Transverse colon (tissue), 4 donors: ENCODE data around the gene CSNK2B. TPM values are rescaled to one million over a fixed set of nuclear protein-coding genes. Genes with fewer than 3 reads are reported as not detected.

ENCODE experiments used
- DNase-seq: peaks from one replicate; pipeline ENCODE4 v3.0.0-alpha.2; 2019
- H3K27ac ChIP-seq, 4 donors: fragments of 200-600 bp; sonication (generic); 2 replicates each; pipeline ENCODE4 v1.5.1; 2016 to 2018; ENCODE audit warnings: inconsistent platforms in 4 of 4
- H3K27me3 ChIP-seq: fragments of 200-600 bp; sonication (generic); 2 replicates; pipeline ENCODE4 v1.5.1; 2017; ENCODE audit warnings: inconsistent platforms
- H3K36me3 ChIP-seq, 4 donors: fragments of 200-600 bp; sonication (generic); 2 replicates each; pipeline ENCODE4 v1.5.1; 2017 to 2019; ENCODE audit warnings: inconsistent platforms in 4 of 4
- H3K4me1 ChIP-seq, 4 donors: fragments of 200-600 bp; sonication (generic); 2 replicates each; pipeline ENCODE4 v1.5.1; 2017 to 2020; ENCODE audit warnings: inconsistent platforms in 4 of 4
- H3K4me3 ChIP-seq, 4 donors: fragments of 200-600 bp; sonication (generic); 1 replicate in 1 of 4; 2 replicates in 3 of 4; pipeline versions ENCODE4 v1.5.1 to v1.6.1; 2017 to 2019; ENCODE audit warnings: inconsistent platforms in 4 of 4
- H3K9me3 ChIP-seq, 2 donors: fragments of 200-600 bp; sonication (generic); 2 replicates each; pipeline ENCODE4 v1.5.1; 2017 to 2019; ENCODE audit warnings: inconsistent platforms in 2 of 2
- CTCF ChIP-seq, 5 experiments: fragments of 200-600 bp in 3 of 5; fragments of 450-650 bp in 2 of 5; sonication (generic) in 3 of 5; IDR thresholded peaks; 1 replicate in 2 of 5; 2 replicates in 3 of 5; pipeline ENCODE4 v1.5.1; 2016 to 2017; ENCODE audit warnings: antibody characterized with exemption in 5 of 5, inconsistent platforms in 3 of 5, mild to moderate bottlenecking in 2 of 5, moderate library complexity in 1 of 5
- EP300 ChIP-seq: sonication (generic); formaldehyde crosslinking; IDR thresholded peaks from one replicate; pipeline ENCODE4 v1.6.1; 2017; ENCODE audit warnings: antibody characterized with exemption, low read depth
- POLR2A ChIP-seq: fragments of 450-650 bp; IDR thresholded peaks from one replicate; pipeline ENCODE4 v1.6.1; 2016; ENCODE audit warnings: antibody characterized with exemption, mild to moderate bottlenecking, moderate library complexity
- POLR2AphosphoS5 ChIP-seq, 3 donors: sonication (generic); formaldehyde crosslinking; IDR thresholded peaks; one replicate each; pipeline ENCODE4 v1.6.1; 2016; ENCODE audit warnings: antibody characterized with exemption in 3 of 3
- WGBS, 2 donors: methylation state at CpG; one replicate each; pipeline ENCODE4 v1.1.5; 2018; ENCODE audit warnings: low coverage in 1 of 2; 5-methylcytosine and 5-hydroxymethylcytosine counted together
- in situ Hi-C, 4 donors: fragments of 200-750 bp; cut with MboI; loops; one replicate each; pipeline versions ENCODE4 v1.15.0 to v1.15.1; 2017; ENCODE audit warnings: low sequenced_read_pairs in 3 of 4, low pct_ligation_motif_present in 1 of 4, low pct_unique_long_range_greater_than_20kb in 1 of 4
- intact Hi-C: fragments of 100-400 bp; cut with DNase I; formaldehyde crosslinking; loops from one replicate; pipeline ENCODE4 v1.15.1; 2023; ENCODE audit warnings: low total_unique reads
- total RNA-seq, 4 donors: library from RNA; depleted of rRNA; stranded (reverse); fragments of >200 nt; gene quantifications; one replicate each; pipeline ENCODE4 v1.1.0, GENCODE V29; 2016

CSNK2B gene
- total RNA-seq, 4 donors from 2014 or later: 182 to 231 (median 210) TPM

- DNase-seq: no peak
- no peaks in the 10 kb centered on the region for H3K9me3 ChIP-seq
- H3K4me3 ChIP-seq: peak overlapping the region; percentile 43 to 96 (median 84)
- H3K36me3 ChIP-seq: peaks cover 0 to 20% (median 6%) of the 10 kb centered on the region in 4 donors
- TF ChIP-seq POLR2A (no peak), EP300 (no peak), POLR2AphosphoS5 (IDR thresholded peaks at IDR 0.05) (no peak), CTCF (IDR thresholded peaks at IDR 0.05) (no peak)
- WGBS, 2 donors: 69 to 93% methylated on average over 3 to 9 of the region's 9 CpGs
- peaks cover 35 to 71% (median 45%) of the 10 kb centered on the region in 4 donors for H3K4me1 ChIP-seq
- H3K27me3 ChIP-seq: no peaks in the 10 kb centered on the region
- intact Hi-C loops: no loop called here
- in situ Hi-C loops: no loop called here
- H3K27ac ChIP-seq: peak overlapping the region; percentile 93 to 99 (median 98)
These were observed 2.5 kb upstream of the CSNK2B start for GRCh38 chr6:31663126-31663960.

GRCh38 chr6:31663961-31664789 lies 1.7 kb upstream of the CSNK2B start:
- peak overlapping the region; percentile 93 to 99 (median 98) for H3K27ac ChIP-seq
- in situ Hi-C loops: no loop called here
- peaks cover 27 to 62% (median 38%) of the 10 kb centered on the region in 4 donors for H3K4me1 ChIP-seq
- peaks cover 0 to 28% (median 9%) of the 10 kb centered on the region in 4 donors for H3K36me3 ChIP-seq
- no peaks in the 10 kb centered on the region for H3K9me3 ChIP-seq
- no peak for TF ChIP-seq POLR2A
- TF ChIP-seq CTCF (IDR thresholded peaks at IDR 0.05): no peak
- TF ChIP-seq POLR2AphosphoS5 (IDR thresholded peaks at IDR 0.05): no peak
- no peak for TF ChIP-seq EP300
- no peaks in the 10 kb centered on the region for H3K27me3 ChIP-seq
- H3K4me3 ChIP-seq: peak overlapping the region; percentile 43 to 96 (median 84)
- intact Hi-C loops: no loop called here
- WGBS, 2 donors: 4 to 31% methylated on average over 5 to 17 of the region's 17 CpGs
- peak; percentile 29 for DNase-seq

- TF ChIP-seq POLR2A (peak; percentile 66), EP300 (no peak), POLR2AphosphoS5 (IDR thresholded peaks at IDR 0.05) (peak; percentile 81 to 89 (median 84)), CTCF (IDR thresholded peaks at IDR 0.05) (no peak)
- in situ Hi-C loops (no loop called here), intact Hi-C loops (no loop called here)
- H3K36me3 ChIP-seq: peaks cover 0 to 35% (median 14%) of the 10 kb centered on the region in 4 donors
- peaks cover 23 to 55% (median 31%) of the 10 kb centered on the region in 4 donors for H3K4me1 ChIP-seq
- no peaks in the 10 kb centered on the region for H3K9me3 ChIP-seq
- 0 to 1% methylated on average over 1 to 38 of the region's 39 CpGs for WGBS, 2 donors
- peak within 1 kb of the TSS; percentile 47 to 96 (median 84) for H3K4me3 ChIP-seq
- H3K27ac ChIP-seq: peak within 1 kb of the TSS; percentile 93 to 99 (median 98)
- peak; percentile 93 for DNase-seq
- H3K27me3 ChIP-seq: no peaks in the 10 kb centered on the region
These were observed 935 bp upstream of the CSNK2B start, which contains the start of gene GPANK1 for GRCh38 chr6:31664790-31665500. Gene GPANK1 (minus strand): TSS chr6:31664997. CDS start chr6:31664478, 519 bp downstream.
